ENCODE results near the gene FOXJ3. TPM values are rescaled to one million over a fixed set of nuclear protein-coding genes. Genes with fewer than 3 reads are reported as not detected.

FOXJ3 gene
- total and polyA plus RNA-seq, 2 donors (not counting 1 experiment from before 2014, with no cell fraction given) = 15.4 to 76.4 TPM

DNA sequence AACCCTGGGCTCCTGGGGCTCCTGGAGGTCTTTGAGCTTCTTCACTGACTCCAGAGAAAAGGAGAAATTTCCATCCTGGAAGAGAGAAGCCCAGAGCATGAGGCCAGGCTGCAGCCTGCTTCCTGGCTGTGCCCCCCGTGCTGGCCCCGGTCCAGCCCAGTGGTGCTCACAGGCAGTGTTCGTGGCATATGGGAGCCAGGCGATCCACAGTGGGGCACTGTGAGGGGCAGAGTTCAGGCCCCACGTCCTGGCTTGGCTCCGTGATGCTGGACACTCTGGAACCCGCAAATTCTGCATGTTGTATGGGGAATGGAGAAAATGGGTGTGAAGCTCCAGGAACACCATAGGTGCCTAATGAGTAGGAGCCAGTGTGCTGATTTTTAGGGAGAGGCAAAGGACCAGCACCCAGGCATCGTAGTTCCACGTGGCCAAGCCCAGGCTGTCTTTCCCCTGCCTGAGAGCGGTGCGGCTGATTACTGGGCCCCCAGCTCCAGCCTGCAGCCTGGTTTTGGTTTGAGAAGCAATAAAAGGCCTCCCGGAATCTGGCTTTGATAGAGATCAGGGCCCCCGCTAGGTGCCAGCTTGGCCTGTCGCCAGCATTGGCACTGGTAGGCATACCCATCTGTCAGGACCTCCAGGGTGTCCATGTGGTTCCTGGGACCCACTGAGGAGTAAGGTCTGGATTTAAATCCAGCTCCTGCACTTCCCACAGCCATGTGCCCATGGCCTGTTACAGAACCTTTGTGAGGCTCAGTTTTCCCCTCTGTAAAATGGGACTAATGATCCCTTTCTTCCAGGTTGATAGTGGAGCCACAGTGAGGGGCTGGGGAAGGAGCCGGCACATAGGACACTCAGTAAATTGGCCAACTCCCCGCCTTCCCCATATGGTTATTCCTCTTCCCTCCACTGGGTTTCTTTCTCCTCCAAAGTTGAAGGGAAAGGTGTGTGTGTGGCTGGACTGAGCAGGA lies 171.2 kb downstream of the FOXJ3 start:
- Histone ChIP-seq H3K79me2 (ENCODE audit: control insufficient read depth, insufficient read depth, low read length) (no peaks in the 10 kb centered on the region), H3K9ac (ENCODE audit: low read length) (no peak overlapping the region), H3K4me2 (replicated peaks; ENCODE audit: low read depth, low read length, poor library complexity, severe bottlenecking) (no peak overlapping the region), H3K4me1 (ENCODE audit: control insufficient read depth in 2 of 2, insufficient read depth in 2 of 2, low read length in 2 of 2) (no peaks in the 10 kb centered on the region), H4K20me1 (ENCODE audit: control insufficient read depth, insufficient read depth, low read length, poor library complexity, severe bottlenecking) (no peaks in the 10 kb centered on the region), H2AFZ (ENCODE audit: insufficient read depth, low read depth, low read length, poor library complexity, severe bottlenecking) (no peak overlapping the region), H3K9me3 (ENCODE audit: control extremely low read depth in 1 of 3, control insufficient read depth in 2 of 3, insufficient read depth in 1 of 3, low read length in 2 of 3) (peaks cover 0 to 5% (median 0%) of the 10 kb centered on the region in 3 donors), H3K36me3 (replicated peaks in 1 of 2; ENCODE audit: control extremely low read depth in 1 of 2, control insufficient read depth in 1 of 2, extremely low read depth in 1 of 2, insufficient read depth in 2 of 2, low read length in 1 of 2) (no peaks in the 10 kb centered on the region), H3K27me3 (replicated peaks in 1 of 4; ENCODE audit: control extremely low read depth in 1 of 4, control insufficient read depth in 3 of 4, insufficient read depth in 4 of 4, low read length in 3 of 4) (peaks cover 0 to 7% (median 0%) of the 10 kb centered on the region in 4 experiments), H3K4me3 (ENCODE audit: control extremely low read depth in 1 of 5, extremely low read depth in 1 of 5, insufficient read depth in 1 of 5, low read depth in 2 of 5, low read length in 4 of 5) (no peak overlapping the region), H3K27ac (ENCODE audit: low read length in 2 of 2) (no peak overlapping the region)
- POLR2A ChIA-PET = no interaction called here
- peaks cover 3% of the 10 kb centered on the region for H3K9me3 Mint-ChIP-seq (ENCODE audit: insufficient read depth)
- H3K27ac Mint-ChIP-seq = no peak overlapping the region
- H3K27me3 Mint-ChIP-seq = peaks cover 12% of the 10 kb centered on the region
- TF ChIP-seq, protein P1, sequence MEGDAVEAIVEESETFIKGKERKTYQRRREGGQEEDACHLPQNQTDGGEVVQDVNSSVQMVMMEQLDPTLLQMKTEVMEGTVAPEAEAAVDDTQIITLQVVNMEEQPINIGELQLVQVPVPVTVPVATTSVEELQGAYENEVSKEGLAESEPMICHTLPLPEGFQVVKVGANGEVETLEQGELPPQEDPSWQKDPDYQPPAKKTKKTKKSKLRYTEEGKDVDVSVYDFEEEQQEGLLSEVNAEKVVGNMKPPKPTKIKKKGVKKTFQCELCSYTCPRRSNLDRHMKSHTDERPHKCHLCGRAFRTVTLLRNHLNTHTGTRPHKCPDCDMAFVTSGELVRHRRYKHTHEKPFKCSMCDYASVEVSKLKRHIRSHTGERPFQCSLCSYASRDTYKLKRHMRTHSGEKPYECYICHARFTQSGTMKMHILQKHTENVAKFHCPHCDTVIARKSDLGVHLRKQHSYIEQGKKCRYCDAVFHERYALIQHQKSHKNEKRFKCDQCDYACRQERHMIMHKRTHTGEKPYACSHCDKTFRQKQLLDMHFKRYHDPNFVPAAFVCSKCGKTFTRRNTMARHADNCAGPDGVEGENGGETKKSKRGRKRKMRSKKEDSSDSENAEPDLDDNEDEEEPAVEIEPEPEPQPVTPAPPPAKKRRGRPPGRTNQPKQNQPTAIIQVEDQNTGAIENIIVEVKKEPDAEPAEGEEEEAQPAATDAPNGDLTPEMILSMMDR (IDR thresholded peaks at IDR 0.05) = no peak
- no peak for TF ChIP-seq EZH2 (IDR thresholded peaks at IDR 0.05; ENCODE audit: borderline replicate concordance, insufficient read depth, low read depth, low read length, poor library complexity, severe bottlenecking)
- intact Hi-C loops (cut with micrococcal nuclease) = no loop called here
- H3K4me1 Mint-ChIP-seq = no peaks in the 10 kb centered on the region
- WGBS (ENCODE audit: insufficient coverage) = 93% methylated on average over 13 of the region's 16 CpGs
- CTCF ChIA-PET = interaction anchor here (1.1 to 4.6 kb wide), 2 partner anchors 8 to 10 kb away, joined by 3 to 17 read pairs; no protein-coding TSS in a partner anchor
- no peak for ATAC-seq (ENCODE audit: low read depth)
- DNase-seq = no peak
- no peak overlapping the region for H3K4me3 Mint-ChIP-seq

DNA sequence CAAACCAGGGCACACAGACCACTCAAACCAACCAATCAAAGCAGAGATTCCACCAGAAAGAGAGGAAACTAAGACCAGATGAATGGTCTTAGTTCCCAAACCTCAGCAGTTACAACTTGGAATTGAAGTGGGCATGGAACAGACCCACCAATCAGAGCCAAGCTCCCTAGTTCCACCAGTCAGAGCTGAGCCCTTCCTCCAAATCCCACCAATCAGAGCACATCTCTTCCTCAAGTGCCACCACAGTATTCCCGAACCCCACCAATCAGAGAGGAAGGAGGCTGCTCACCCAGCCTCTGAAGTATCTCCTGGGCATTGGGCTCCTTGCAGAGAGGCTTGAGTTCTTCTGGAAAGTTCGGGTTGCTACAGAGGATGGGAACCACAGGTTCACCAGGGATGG lies 171.9 kb downstream of the FOXJ3 start:
- Histone ChIP-seq H3K36me3 (replicated peaks in 1 of 2; ENCODE audit: control extremely low read depth in 1 of 2, control insufficient read depth in 1 of 2, extremely low read depth in 1 of 2, insufficient read depth in 2 of 2, low read length in 1 of 2) (no peaks in the 10 kb centered on the region), H3K4me3 (ENCODE audit: control extremely low read depth in 1 of 5, extremely low read depth in 1 of 5, insufficient read depth in 1 of 5, low read depth in 2 of 5, low read length in 4 of 5) (no peak overlapping the region), H3K79me2 (ENCODE audit: control insufficient read depth, insufficient read depth, low read length) (no peaks in the 10 kb centered on the region), H3K27ac (ENCODE audit: low read length in 2 of 2) (no peak overlapping the region), H3K4me2 (replicated peaks; ENCODE audit: low read depth, low read length, poor library complexity, severe bottlenecking) (no peak overlapping the region), H3K27me3 (replicated peaks in 1 of 4; ENCODE audit: control extremely low read depth in 1 of 4, control insufficient read depth in 3 of 4, insufficient read depth in 4 of 4, low read length in 3 of 4) (peaks cover 0 to 7% (median 0%) of the 10 kb centered on the region in 4 experiments), H3K9ac (ENCODE audit: low read length) (no peak overlapping the region), H3K4me1 (ENCODE audit: control insufficient read depth in 2 of 2, insufficient read depth in 2 of 2, low read length in 2 of 2) (no peaks in the 10 kb centered on the region), H2AFZ (ENCODE audit: insufficient read depth, low read depth, low read length, poor library complexity, severe bottlenecking) (no peak overlapping the region), H3K9me3 (ENCODE audit: control extremely low read depth in 1 of 3, control insufficient read depth in 2 of 3, insufficient read depth in 1 of 3, low read length in 2 of 3) (peaks cover 0 to 5% (median 0%) of the 10 kb centered on the region in 3 donors), H4K20me1 (ENCODE audit: control insufficient read depth, insufficient read depth, low read length, poor library complexity, severe bottlenecking) (no peaks in the 10 kb centered on the region)
- ATAC-seq (ENCODE audit: low read depth) (no peak), DNase-seq (no peak)
- peaks cover 12% of the 10 kb centered on the region for H3K27me3 Mint-ChIP-seq
- H3K4me1 Mint-ChIP-seq = no peaks in the 10 kb centered on the region
- ChIA-PET CTCF (interaction anchor here (1.1 to 4.6 kb wide), 2 partner anchors 9 to 11 kb away, joined by 3 to 17 read pairs; no protein-coding TSS in a partner anchor), POLR2A (no interaction called here)
- peaks cover 3% of the 10 kb centered on the region for H3K9me3 Mint-ChIP-seq (ENCODE audit: insufficient read depth)
- intact Hi-C loops (cut with micrococcal nuclease) = no loop called here
- 75% methylated on average over 1 of the region's 2 CpGs for WGBS (ENCODE audit: insufficient coverage)
- H3K4me3 Mint-ChIP-seq = no peak overlapping the region
- no peak overlapping the region for H3K27ac Mint-ChIP-seq
- TF ChIP-seq EZH2 (IDR thresholded peaks at IDR 0.05; ENCODE audit: borderline replicate concordance, insufficient read depth, low read depth, low read length, poor library complexity, severe bottlenecking) = no peak
- TF ChIP-seq, protein P1 (IDR thresholded peaks at IDR 0.05) = no peak
